ENCODE results near the gene CD4. TPM values are rescaled to one million over a fixed set of nuclear protein-coding genes. Genes with fewer than 3 reads are reported as not detected.
A peak's percentile ranks its signal among the peaks of the same experiment; 100 is the strongest.

Gene CD4
- total and polyA plus RNA-seq, 8 donors, result 2.0 to 25.9 (median 7.3) TPM; not detected in 2

GRCh38 chr12:6784761-6785160 is 4.6 kb upstream of the CD4 start:
- Histone ChIP-seq H3K27ac (no peak overlapping the region), H3K4me1 (peaks cover 0 to 13% (median 0%) of the 10 kb centered on the region in 4 donors), H3K9me3 (no peaks in the 10 kb centered on the region), H3K27me3 (no peaks in the 10 kb centered on the region), H3K36me3 (no peaks in the 10 kb centered on the region), H3K4me3 (no peak overlapping the region)
- no peak for TF ChIP-seq POLR2AphosphoS5 (IDR thresholded peaks at IDR 0.05)
- no peak for TF ChIP-seq POLR2A (IDR thresholded peaks at IDR 0.05)
- no peak for TF ChIP-seq CTCF (IDR thresholded peaks at IDR 0.05)
- no peak for TF ChIP-seq EP300 (IDR thresholded peaks at IDR 0.05)
- intact Hi-C loops (cut with DNase I; ENCODE audit: low total_unique reads), result loop anchor here (5.0 kb wide), 1 partner anchor 47 kb away; no protein-coding TSS in a partner anchor
- WGBS, 5 donors, result 65 to 75% (median 69%) methylated on average over 5 of the region's 5 CpGs
- no peak for DNase-seq

GRCh38 chr12:6786416-6787094 is 2.8 kb upstream of the CD4 start:
- H3K4me1 ChIP-seq, result peaks cover 0 to 13% (median 0%) of the 10 kb centered on the region in 4 donors
- DNase-seq, result peak in 1 of 2 donors; percentile 1
- intact Hi-C loops (cut with DNase I; ENCODE audit: low total_unique reads), result no loop called here
- H3K36me3 ChIP-seq, result no peaks in the 10 kb centered on the region
- no peaks in the 10 kb centered on the region for H3K27me3 ChIP-seq
- 64 to 74% (median 72%) methylated on average over 9 of the region's 9 CpGs for WGBS, 5 donors
- TF ChIP-seq EP300 (IDR thresholded peaks at IDR 0.05) (no peak), CTCF (IDR thresholded peaks at IDR 0.05) (no peak), POLR2AphosphoS5 (IDR thresholded peaks at IDR 0.05) (no peak), POLR2A (IDR thresholded peaks at IDR 0.05) (no peak)
- H3K9me3 ChIP-seq, result no peaks in the 10 kb centered on the region
- no peak overlapping the region for H3K27ac ChIP-seq
- no peak overlapping the region for H3K4me3 ChIP-seq

DNA sequence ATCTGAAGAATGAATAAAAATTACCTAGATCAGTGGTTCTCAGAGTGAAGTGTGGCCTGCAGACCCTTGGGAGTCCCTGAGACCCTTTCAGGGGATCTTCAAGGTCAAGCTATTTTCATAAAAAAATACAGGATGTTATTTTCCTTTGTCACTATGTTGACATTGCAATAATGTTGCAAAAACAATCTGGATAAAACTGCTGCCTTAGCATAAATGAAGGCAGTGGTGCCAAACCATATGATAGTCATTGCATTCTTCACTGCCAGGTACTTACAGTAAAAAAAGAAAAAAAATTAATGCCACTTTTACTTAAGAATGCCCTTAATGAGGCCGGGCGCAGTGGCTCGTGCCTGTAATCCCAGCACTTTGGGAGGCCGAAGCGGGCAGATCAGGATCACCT is 2.0 kb upstream of the CD4 start:
- no peak for DNase-seq
- WGBS, 5 donors, result 92 to 97% (median 96%) methylated on average over 5 of the region's 5 CpGs
- Histone ChIP-seq H3K36me3 (no peaks in the 10 kb centered on the region), H3K4me3 (no peak overlapping the region), H3K27me3 (no peaks in the 10 kb centered on the region), H3K27ac (no peak overlapping the region), H3K4me1 (peaks cover 0 to 13% (median 0%) of the 10 kb centered on the region in 4 donors), H3K9me3 (no peaks in the 10 kb centered on the region)
- no peak for TF ChIP-seq CTCF (IDR thresholded peaks at IDR 0.05)
- no peak for TF ChIP-seq POLR2AphosphoS5 (IDR thresholded peaks at IDR 0.05)
- no peak for TF ChIP-seq EP300 (IDR thresholded peaks at IDR 0.05)
- no peak for TF ChIP-seq POLR2A (IDR thresholded peaks at IDR 0.05)
- intact Hi-C loops (cut with DNase I; ENCODE audit: low total_unique reads), result no loop called here

- intact Hi-C loops (cut with DNase I; ENCODE audit: low total_unique reads), result no loop called here
- TF ChIP-seq POLR2AphosphoS5 (IDR thresholded peaks at IDR 0.05) (no peak), CTCF (IDR thresholded peaks at IDR 0.05) (no peak), EP300 (IDR thresholded peaks at IDR 0.05) (no peak), POLR2A (IDR thresholded peaks at IDR 0.05) (no peak)
- no peak for DNase-seq
- Histone ChIP-seq H3K27me3 (no peaks in the 10 kb centered on the region), H3K4me3 (no peak overlapping the region), H3K27ac (peak overlapping the region in 2 of 5 donors; percentile 22 to 66), H3K9me3 (no peaks in the 10 kb centered on the region), H3K4me1 (peaks cover 0 to 15% (median 3%) of the 10 kb centered on the region in 4 donors), H3K36me3 (no peaks in the 10 kb centered on the region)
- WGBS, 5 donors, result 77 to 88% (median 84%) methylated on average over 12 of the region's 12 CpGs
These were observed 1.3 kb downstream of the CD4 start for GRCh38 chr12:6790496-6791150.

Data from stomach (tissue), 9 donors.